Loucy (cell line): Measurements from ENCODE around the gene NFATC1.

Experiments used
- H2AFZ ChIP-seq: fragments of 200-600 bp; sonication (generic); 2 replicates; pipeline ENCODE4 v1.6.0; 2016; ENCODE audit warnings: antibody characterized with exemption, mild to moderate bottlenecking, low read length, moderate library complexity
- H3F3A ChIP-seq: fragments of 200-600 bp; 2 replicates; pipeline ENCODE4 v1.6.0; 2016; ENCODE audit warnings: antibody characterized with exemption, low read depth, mild to moderate bottlenecking
- H3K27me3 ChIP-seq: fragments of 200-600 bp; sonication (generic); 2 replicates; pipeline ENCODE4 v1.6.1; 2014; ENCODE audit warnings: low read length, mild to moderate bottlenecking; ENCODE audit not compliant: insufficient read depth, poor library complexity, severe bottlenecking
- H3K36me3 ChIP-seq: fragments of 200-600 bp; sonication (generic); 2 replicates; pipeline ENCODE4 v1.6.1; 2016; ENCODE audit warnings: low read length; ENCODE audit not compliant: insufficient read depth
- H3K4me1 ChIP-seq: fragments of 200-600 bp; sonication (generic); 2 replicates; pipeline ENCODE4 v1.5.1; 2014; ENCODE audit warnings: low read length, mild to moderate bottlenecking; ENCODE audit not compliant: insufficient read depth, poor library complexity, severe bottlenecking
- H3K4me2 ChIP-seq: fragments of 200-600 bp; sonication (generic); 2 replicates; pipeline ENCODE4 v1.6.0; 2014; ENCODE audit warnings: antibody characterized with exemption, low read length, low read depth, mild to moderate bottlenecking; ENCODE audit not compliant: poor library complexity, severe bottlenecking
- H3K4me3 ChIP-seq: fragments of 200-600 bp; sonication (generic); 2 replicates; pipeline ENCODE4 v1.5.1; 2014; ENCODE audit warnings: low read length, mild to moderate bottlenecking, mixed read lengths; ENCODE audit not compliant: poor library complexity, severe bottlenecking
- H3K79me2 ChIP-seq: fragments of 200-600 bp; sonication (generic); 2 replicates; pipeline ENCODE4 v1.6.1; 2014; ENCODE audit warnings: low read length; ENCODE audit not compliant: insufficient read depth
- H3K9ac ChIP-seq: fragments of 200-600 bp; sonication (generic); 2 replicates; pipeline ENCODE4 v1.6.0; 2014; ENCODE audit warnings: mild to moderate bottlenecking, low read depth, low read length, moderate library complexity; ENCODE audit not compliant: poor library complexity, severe bottlenecking
- H3K9me2 ChIP-seq: fragments of 200-600 bp; sonication (generic); replicated peaks from 2 replicates; pipeline ENCODE4 v1.6.1; 2016; ENCODE audit warnings: low read depth, low read length, mixed read lengths
- H3K9me3 ChIP-seq: fragments of 200-600 bp; sonication (generic); 2 replicates; pipeline ENCODE4 v1.6.1; 2014; ENCODE audit warnings: mild to moderate bottlenecking, antibody characterized with exemption, low read length, low read depth; ENCODE audit not compliant: insufficient read depth
- H4K20me1 ChIP-seq: fragments of 200-600 bp; sonication (generic); 2 replicates; pipeline ENCODE4 v1.6.0; 2014; ENCODE audit warnings: antibody characterized with exemption, low read length, mild to moderate bottlenecking; ENCODE audit not compliant: insufficient read depth, poor library complexity, severe bottlenecking
- CTCF ChIP-seq: fragments of 200-600 bp; sonication (generic); conservative IDR thresholded peaks from 2 replicates; pipeline ENCODE4 v1.5.1; 2014; ENCODE audit warnings: mild to moderate bottlenecking, antibody characterized with exemption, low read length
- EZH2phosphoT487 ChIP-seq: fragments of 200-600 bp; IDR thresholded peaks from 2 replicates; pipeline ENCODE4 v1.6.1; 2018; ENCODE audit warnings: antibody characterized with exemption, mild to moderate bottlenecking, moderate library complexity, borderline replicate concordance

Gene NFATC1

GRCh38 chr18:79470547-79470946 lies 74.8 kb downstream of the NFATC1 start:
- no peak overlapping the region for H3K4me3 ChIP-seq
- H3F3A ChIP-seq = no peaks in the 10 kb centered on the region
- TF ChIP-seq EZH2phosphoT487 (no peak), CTCF (no peak)
- H3K4me1 ChIP-seq = peaks cover 12% of the 10 kb centered on the region
- H3K9me2 ChIP-seq = no peaks in the 10 kb centered on the region
- no peaks in the 10 kb centered on the region for H4K20me1 ChIP-seq
- H3K36me3 ChIP-seq = no peaks in the 10 kb centered on the region; the same call in 1 of the 2 replicates
- H3K9ac ChIP-seq = no peak overlapping the region
- H3K79me2 ChIP-seq = no peaks in the 10 kb centered on the region
- H3K9me3 ChIP-seq = no peaks in the 10 kb centered on the region
- H2AFZ ChIP-seq = no peak overlapping the region
- H3K27me3 ChIP-seq = no peaks in the 10 kb centered on the region
- H3K4me2 ChIP-seq = no peak overlapping the region

DNA sequence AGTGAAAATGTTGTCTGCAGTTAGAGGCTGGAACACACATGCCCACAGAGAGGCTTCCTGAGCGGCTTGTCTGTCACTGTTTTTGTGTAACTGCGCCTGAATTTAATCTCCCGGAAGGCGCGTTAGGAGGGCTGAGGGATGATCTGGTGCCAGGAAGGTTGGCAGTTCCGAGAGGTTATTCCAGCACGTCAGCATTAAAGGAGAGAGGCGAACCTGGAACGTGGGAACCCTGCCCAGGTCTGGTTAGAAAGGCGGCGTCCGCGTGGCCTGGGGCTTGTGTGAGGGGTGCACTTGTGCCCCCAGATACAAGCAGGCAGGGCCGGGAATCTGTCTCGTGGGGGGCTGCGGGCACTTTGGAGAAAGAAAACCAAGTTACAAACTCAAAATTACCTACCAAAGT lies 75.3 kb downstream of the NFATC1 start:
- H3K27me3 ChIP-seq = no peaks in the 10 kb centered on the region
- no peaks in the 10 kb centered on the region; the same call in 1 of the 2 replicates for H3K36me3 ChIP-seq
- H3K9me3 ChIP-seq = no peaks in the 10 kb centered on the region
- no peaks in the 10 kb centered on the region for H3K79me2 ChIP-seq
- no peaks in the 10 kb centered on the region for H3F3A ChIP-seq
- no peak overlapping the region for H3K9ac ChIP-seq
- H3K4me2 ChIP-seq = no peak overlapping the region
- no peaks in the 10 kb centered on the region for H3K9me2 ChIP-seq
- TF ChIP-seq CTCF (no peak), EZH2phosphoT487 (no peak)
- peaks cover 7% of the 10 kb centered on the region for H3K4me1 ChIP-seq
- H4K20me1 ChIP-seq = no peaks in the 10 kb centered on the region
- no peak overlapping the region for H2AFZ ChIP-seq
- H3K4me3 ChIP-seq = no peak overlapping the region

DNA sequence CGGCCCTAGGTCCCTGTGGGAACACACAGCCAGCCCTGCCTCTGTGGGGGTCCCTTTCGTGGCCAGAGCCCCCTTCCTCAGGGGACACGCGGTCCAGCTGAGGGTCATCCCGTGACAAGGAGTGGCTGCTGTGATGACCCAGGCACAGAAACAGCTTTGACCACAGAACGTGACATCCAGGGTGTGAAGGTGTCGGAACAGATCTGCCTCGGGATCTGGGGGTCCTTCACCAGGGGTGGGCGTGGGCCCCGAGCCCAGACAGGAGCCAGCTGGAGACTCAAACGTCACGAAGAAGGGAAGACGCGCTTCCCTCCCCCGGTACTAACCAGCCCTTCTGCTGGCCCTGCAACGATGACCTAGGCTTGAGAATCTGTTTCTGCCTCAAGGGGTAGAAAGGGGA lies 75.9 kb downstream of the NFATC1 start:
- H2AFZ ChIP-seq = no peak overlapping the region
- H3K9me2 ChIP-seq = no peaks in the 10 kb centered on the region
- H3F3A ChIP-seq = no peaks in the 10 kb centered on the region
- H3K4me3 ChIP-seq = no peak overlapping the region
- no peaks in the 10 kb centered on the region for H3K9me3 ChIP-seq
- no peaks in the 10 kb centered on the region; the same call in 1 of the 2 replicates for H3K36me3 ChIP-seq
- no peak for TF ChIP-seq CTCF
- TF ChIP-seq EZH2phosphoT487 = no peak
- H3K27me3 ChIP-seq = no peaks in the 10 kb centered on the region
- no peak overlapping the region for H3K4me2 ChIP-seq
- H3K9ac ChIP-seq = no peak overlapping the region
- H4K20me1 ChIP-seq = no peaks in the 10 kb centered on the region
- peaks cover 1% of the 10 kb centered on the region for H3K4me1 ChIP-seq
- no peaks in the 10 kb centered on the region for H3K79me2 ChIP-seq
